SJCRH30 (cell line): ENCODE data around the gene KCTD21. TPM values are rescaled to one million over a fixed set of nuclear protein-coding genes. Genes with fewer than 3 reads are reported as not detected.
A peak's percentile ranks its signal among the peaks of the same experiment; 100 is the strongest.
"Not testable (repeated sequence)": the region's sequence is repeated elsewhere in the genome, so short reads cannot be mapped to it uniquely, and the experiment has no call there.

Experiments used
- DNase-seq, 2 experiments: peaks; one replicate each; pipeline ENCODE4 v3.0.0-alpha.2; 2015 to 2020
- H3K27ac ChIP-seq: fragments of 250-450 bp; sonication (Bioruptor Pico); 2 replicates; pipeline ENCODE4 v1.5.1; 2020; ENCODE audit warnings: mild to moderate bottlenecking, moderate library complexity
- H3K27me3 ChIP-seq: fragments of 250-450 bp; sonication (Bioruptor Pico); 2 replicates; pipeline ENCODE4 v1.5.1; 2020; ENCODE audit warnings: mild to moderate bottlenecking, moderate library complexity
- H3K36me3 ChIP-seq: fragments of 250-450 bp; sonication (Bioruptor Pico); 2 replicates; pipeline ENCODE4 v1.5.1; 2020; ENCODE audit warnings: mild to moderate bottlenecking, moderate library complexity
- H3K4me1 ChIP-seq: fragments of 250-450 bp; sonication (Bioruptor Pico); 2 replicates; pipeline ENCODE4 v1.5.1; 2020; ENCODE audit warnings: mild to moderate bottlenecking, moderate library complexity
- H3K4me3 ChIP-seq: fragments of 250-450 bp; sonication (Bioruptor Pico); 2 replicates; pipeline ENCODE4 v1.5.1; 2020; ENCODE audit warnings: mild to moderate bottlenecking, moderate library complexity
- H3K9me3 ChIP-seq: fragments of 250-450 bp; sonication (Bioruptor Pico); replicated peaks from 2 replicates; pipeline ENCODE4 v1.5.1; 2020; ENCODE audit warnings: mild to moderate bottlenecking, moderate library complexity
- total RNA-seq: library from RNA; depleted of rRNA; stranded (reverse); fragments of >200 nt; shearing (Covaris generic); gene quantifications from 2 replicates; pipeline ENCODE4 v1.2.3, GENCODE V29; 2014; rRNA removed

Gene KCTD21, protein sequence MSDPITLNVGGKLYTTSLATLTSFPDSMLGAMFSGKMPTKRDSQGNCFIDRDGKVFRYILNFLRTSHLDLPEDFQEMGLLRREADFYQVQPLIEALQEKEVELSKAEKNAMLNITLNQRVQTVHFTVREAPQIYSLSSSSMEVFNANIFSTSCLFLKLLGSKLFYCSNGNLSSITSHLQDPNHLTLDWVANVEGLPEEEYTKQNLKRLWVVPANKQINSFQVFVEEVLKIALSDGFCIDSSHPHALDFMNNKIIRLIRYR
- total RNA-seq: 2.2 TPM in 2 replicates

DNA sequence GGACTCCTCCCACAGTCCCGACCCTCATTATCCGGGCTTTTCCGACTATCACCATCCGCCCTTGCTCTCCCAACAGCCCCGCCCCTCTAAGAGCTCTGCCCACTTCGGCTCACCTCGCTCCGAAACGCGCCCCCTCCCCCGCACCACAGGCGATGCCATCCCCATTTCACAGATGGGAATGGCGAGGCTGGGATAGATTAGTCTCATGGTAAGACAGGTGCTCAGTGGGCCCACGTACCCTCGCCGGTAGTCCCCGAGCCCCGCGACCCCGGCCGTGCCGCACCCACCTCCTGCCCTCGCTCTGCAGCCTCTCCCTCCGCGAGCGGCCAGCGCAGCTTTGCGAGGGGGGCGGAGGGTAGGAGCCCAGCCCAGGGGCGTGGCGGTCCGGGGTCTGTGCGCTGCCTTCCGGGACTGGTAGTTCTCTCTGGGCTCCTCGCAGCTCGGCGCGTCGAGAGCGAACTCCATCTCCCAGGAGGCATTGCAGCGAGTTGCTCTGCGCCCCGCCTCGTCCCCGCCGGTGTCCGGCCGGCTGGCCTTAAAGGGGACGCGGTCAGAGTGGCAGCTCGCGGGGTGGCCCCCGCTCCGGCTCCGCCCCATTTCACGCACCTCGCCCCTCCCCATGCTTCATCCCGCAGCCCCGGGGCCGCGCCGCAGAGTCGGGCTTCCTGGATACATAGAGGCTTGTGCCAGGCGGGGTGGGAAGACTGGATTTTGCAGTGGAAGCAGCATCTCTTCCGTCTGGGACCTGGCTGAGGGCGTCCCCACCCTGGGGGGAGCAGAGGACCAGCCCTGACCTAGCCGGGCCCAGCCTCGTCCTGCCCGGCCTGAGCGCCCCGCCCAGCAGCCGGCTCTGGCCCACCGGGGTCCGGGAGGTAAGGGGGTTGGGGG lies at the start of gene KCTD21, which contains the start of gene USP35:
KCTD21 (minus strand) TSS at position 341 of the 888 bp plus-strand sequence. CDS start 14,072 bp downstream, outside the sequence.
USP35 (plus strand) TSS at position 634 of the 888 bp plus-strand sequence. CDS start 7,327 bp downstream, outside the sequence.
- Histone ChIP-seq H3K4me1 (peaks cover 12% of the 10 kb centered on the region), H3K27ac (no peak within 1 kb of the TSS; the same call in 1 of the 2 replicates), H3K27me3 (no peaks in the 10 kb centered on the region), H3K4me3 (peak within 1 kb of the TSS; percentile 78), H3K36me3 (no peaks in the 10 kb centered on the region), H3K9me3 (no peaks in the 10 kb centered on the region)
- DNase-seq: peak; percentile 97

DNA sequence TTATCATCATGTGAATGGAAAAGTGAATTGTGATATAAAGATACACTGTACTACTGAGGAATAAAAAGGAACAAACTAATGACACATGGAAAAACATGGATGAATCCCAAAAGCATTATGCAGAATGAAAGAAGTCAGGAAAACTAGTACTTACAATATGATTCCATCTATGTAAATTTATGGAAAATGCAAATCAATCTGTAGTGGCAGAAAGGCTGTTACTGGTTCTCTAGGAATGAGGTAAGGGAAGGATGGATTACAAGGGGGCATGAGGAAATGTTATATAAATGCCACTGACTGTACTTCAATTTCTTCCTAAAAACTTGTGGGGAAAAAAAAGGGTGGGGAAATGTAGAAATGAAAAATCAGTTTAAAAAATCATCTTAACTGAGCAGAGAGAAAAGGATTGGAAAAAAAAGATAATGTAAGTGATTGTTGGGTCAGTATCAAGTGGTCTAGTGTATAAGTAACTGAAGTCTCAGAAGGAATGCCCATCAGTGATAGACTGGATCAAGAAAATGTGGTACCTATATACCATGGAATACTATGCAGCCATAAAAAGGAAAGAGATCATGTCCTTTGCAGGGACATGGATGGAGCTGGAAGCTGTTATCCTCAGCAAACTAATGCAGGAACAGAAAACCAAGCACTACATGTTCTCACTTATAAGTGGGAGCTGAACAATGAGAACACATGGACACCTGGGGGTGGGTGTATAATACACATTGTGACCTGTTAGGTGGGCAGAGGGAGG lies 49.0 kb upstream of the KCTD21 start:
- no peaks in the 10 kb centered on the region for H3K36me3 ChIP-seq
- H3K4me1 ChIP-seq: no peaks in the 10 kb centered on the region
- no peaks in the 10 kb centered on the region for H3K27me3 ChIP-seq
- H3K27ac ChIP-seq: no peak overlapping the region
- H3K9me3 ChIP-seq: 0 out of 2 replicates have a peak, but pooled peaks cover 5% of the 10 kb centered on the region
- no peak for DNase-seq
- H3K4me3 ChIP-seq: no peak overlapping the region

DNA sequence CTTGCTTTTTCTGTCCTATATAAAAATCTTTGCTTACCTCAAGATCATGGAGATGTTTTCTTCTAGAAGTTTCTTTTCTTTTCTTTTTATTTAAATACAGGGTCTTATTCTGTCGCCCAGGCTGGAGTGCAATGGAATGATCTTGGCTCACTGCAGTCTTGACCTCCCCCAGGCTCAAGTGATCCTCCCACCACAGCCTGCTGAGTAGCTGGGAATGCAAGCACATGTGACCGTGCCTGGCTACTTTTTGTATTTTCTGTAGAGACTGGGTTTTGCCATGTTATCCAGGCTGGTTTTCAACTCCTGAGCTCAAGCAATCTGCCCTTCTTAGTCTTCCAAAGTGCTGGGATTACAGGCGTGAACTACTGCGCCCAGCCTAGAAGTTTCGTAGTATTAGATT lies 45.6 kb upstream of the KCTD21 start:
- Histone ChIP-seq H3K36me3 (no peaks in the 10 kb centered on the region), H3K9me3 (no peaks in the 10 kb centered on the region), H3K4me3 (no peak overlapping the region), H3K4me1 (no peaks in the 10 kb centered on the region), H3K27ac (no peak overlapping the region), H3K27me3 (no peaks in the 10 kb centered on the region)
- no peak for DNase-seq

DNA sequence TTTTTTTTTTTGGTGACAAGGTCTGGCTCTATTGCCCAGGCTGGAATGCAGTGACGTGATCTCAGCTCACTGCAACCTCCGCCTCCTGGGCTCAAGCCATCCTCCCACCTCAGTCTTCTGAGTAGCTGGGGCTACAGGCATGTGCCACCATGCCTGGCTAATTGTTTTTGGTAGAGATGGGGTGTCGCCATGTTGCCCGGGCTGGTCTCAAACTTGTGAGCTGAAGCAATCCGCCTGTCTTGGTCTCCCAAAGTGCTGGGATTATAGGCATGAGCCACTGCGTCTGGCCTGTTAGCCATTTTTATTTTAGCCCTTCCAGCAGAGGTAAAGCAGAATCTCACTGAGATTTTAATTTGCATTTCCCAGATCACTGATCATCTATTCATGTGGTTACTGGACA lies 44.6 kb upstream of the KCTD21 start:
- DNase-seq: not testable (repeated sequence)

DNA sequence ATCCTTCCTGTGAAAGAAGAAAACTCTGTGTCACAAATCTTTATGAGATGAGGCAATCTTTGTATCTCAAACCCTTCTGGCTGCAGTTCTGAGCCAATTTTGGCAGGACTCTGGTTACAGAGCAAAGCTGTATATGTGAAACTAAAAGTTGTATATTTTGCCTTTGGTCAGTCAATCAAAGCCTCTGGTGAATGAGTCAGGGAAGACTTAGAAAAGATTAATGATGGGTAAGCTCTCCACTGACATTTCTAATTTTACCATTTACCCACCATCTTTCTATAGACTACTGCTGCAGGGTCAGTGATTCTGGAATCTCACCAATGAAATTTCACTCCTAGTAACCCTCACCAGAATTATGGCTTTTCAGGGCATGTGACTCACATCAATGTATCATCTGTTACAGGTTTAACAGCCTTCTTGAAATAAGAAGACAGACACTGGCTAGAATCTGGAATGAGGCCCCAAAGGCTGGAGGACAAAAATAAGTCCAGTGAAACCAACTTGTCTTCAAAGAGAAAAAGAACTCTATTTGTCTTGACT lies 43.6 kb upstream of the KCTD21 start:
- Histone ChIP-seq H3K9me3 (no peaks in the 10 kb centered on the region), H3K4me1 (no peaks in the 10 kb centered on the region), H3K27me3 (no peaks in the 10 kb centered on the region), H3K4me3 (no peak overlapping the region), H3K27ac (no peak overlapping the region), H3K36me3 (no peaks in the 10 kb centered on the region)
- no peak for DNase-seq

More for the DNA sequence above, 44.6 kb upstream of the KCTD21 start:
- not testable (repeated sequence) for H3K27ac ChIP-seq, H3K36me3 ChIP-seq, H3K4me1 ChIP-seq, H3K4me3 ChIP-seq, H3K27me3 ChIP-seq, H3K9me3 ChIP-seq

DNA sequence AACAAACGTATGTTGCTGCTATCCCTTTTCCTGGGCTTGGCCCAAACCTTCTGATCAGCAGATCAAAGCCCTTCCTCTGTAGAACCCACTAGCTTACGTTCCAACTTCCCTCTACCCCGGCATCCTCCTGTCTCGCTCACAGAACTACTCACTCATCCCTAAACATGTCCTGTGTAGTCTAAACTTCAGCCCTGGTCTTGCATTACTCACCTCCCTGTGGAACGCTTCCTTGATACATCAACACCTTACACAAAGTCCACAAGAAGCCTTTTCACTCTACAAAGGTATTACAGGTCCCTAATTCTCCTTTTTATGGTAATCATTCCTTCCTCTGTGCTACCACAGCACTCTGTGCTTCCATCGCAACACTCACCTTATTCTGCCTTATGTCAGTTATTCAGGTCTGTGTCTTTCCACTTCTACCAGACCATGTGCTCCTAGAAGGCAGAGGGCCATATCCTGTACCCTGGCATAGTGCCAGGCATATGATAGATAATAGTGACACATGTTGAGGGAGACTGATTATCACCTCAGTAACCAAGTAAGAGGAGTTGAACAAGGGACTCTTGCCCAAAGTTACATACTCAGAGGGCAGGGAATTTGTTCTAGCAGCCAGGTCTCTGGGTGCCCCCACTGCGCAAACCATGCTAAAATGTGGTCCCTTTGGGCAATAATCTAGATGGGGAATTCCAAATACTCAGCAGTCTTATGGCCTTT lies 41.9 kb upstream of the KCTD21 start:
- no peaks in the 10 kb centered on the region for H3K4me1 ChIP-seq
- no peak overlapping the region for H3K27ac ChIP-seq
- H3K9me3 ChIP-seq: no peaks in the 10 kb centered on the region
- DNase-seq: peak in 1 of 2 experiments; percentile 19
- H3K36me3 ChIP-seq: no peaks in the 10 kb centered on the region
- no peak overlapping the region for H3K4me3 ChIP-seq
- H3K27me3 ChIP-seq: no peaks in the 10 kb centered on the region

DNA sequence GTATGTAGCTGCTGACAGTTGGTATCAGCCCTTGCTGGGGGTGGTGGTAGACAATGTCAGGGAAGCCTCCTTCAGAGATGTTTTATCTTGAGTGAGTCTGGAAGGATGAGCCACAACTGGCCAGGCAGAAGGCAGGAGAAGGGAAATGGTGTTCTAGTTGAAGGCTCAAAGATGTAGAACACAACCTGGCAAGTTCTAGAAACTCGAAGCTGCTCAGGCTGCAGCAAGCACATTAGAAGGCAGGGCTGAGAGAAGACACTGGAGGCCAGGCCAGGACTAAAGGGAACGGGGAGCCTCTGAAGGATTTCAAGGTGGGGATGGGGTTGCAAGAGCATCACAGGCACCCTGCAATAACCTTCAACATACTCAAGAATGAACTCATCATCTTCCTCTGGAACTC lies 40.7 kb upstream of the KCTD21 start:
- Histone ChIP-seq H3K27ac (no peak overlapping the region), H3K9me3 (no peaks in the 10 kb centered on the region)

DNA sequence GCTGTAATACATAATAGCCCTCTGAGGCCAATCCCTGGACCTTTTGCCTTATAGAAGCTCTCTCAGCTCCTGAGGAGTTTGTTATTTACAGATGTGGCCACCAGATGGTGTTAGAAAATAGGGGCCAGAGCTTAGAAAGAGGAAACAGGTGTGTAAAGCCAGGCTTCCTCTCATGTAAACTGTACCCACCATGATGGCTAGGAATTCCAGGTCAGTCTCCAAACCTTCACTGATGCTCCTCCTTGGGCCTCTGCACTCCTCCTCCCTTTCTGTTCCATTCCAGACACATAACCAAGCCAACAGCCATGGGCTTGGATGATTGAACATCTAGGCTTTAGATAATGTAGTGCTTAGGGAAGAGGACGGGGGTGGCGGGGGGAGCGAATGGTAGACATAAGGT lies 40.0 kb upstream of the KCTD21 start:
- no peaks in the 10 kb centered on the region for H3K4me1 ChIP-seq
- no peak overlapping the region for H3K27ac ChIP-seq
- no peak overlapping the region for H3K4me3 ChIP-seq
- H3K9me3 ChIP-seq: no peaks in the 10 kb centered on the region
- H3K27me3 ChIP-seq: no peaks in the 10 kb centered on the region
- no peaks in the 10 kb centered on the region for H3K36me3 ChIP-seq
- DNase-seq: peak; percentile 47 to 81

More for the DNA sequence above, 40.7 kb upstream of the KCTD21 start:
- Histone ChIP-seq H3K4me1 (no peaks in the 10 kb centered on the region), H3K27me3 (no peaks in the 10 kb centered on the region), H3K36me3 (no peaks in the 10 kb centered on the region), H3K4me3 (no peak overlapping the region)
- DNase-seq: no peak

DNA sequence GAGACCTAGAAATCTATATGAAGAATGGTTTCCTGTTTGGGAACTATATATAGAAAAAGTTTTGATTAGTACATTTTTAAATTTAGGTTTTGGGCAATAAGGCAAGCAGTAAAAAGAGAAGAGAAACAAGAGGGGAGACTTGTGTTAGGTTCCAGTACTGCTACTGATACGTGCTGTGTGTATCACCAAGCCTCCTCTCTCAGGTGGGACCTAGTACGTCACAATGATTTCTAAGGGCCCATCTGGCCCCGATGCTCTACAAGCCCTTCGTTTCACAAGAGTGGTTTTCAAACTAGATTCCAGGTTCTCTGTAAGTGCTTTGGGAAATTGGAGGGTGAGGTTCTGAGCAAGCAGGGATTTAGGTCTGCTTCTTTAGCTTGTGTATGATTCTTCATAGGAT lies 39.5 kb upstream of the KCTD21 start:
- Histone ChIP-seq H3K4me1 (no peaks in the 10 kb centered on the region), H3K27ac (no peak overlapping the region), H3K4me3 (no peak overlapping the region), H3K27me3 (no peaks in the 10 kb centered on the region), H3K9me3 (no peaks in the 10 kb centered on the region), H3K36me3 (no peaks in the 10 kb centered on the region)
- DNase-seq: no peak

DNA sequence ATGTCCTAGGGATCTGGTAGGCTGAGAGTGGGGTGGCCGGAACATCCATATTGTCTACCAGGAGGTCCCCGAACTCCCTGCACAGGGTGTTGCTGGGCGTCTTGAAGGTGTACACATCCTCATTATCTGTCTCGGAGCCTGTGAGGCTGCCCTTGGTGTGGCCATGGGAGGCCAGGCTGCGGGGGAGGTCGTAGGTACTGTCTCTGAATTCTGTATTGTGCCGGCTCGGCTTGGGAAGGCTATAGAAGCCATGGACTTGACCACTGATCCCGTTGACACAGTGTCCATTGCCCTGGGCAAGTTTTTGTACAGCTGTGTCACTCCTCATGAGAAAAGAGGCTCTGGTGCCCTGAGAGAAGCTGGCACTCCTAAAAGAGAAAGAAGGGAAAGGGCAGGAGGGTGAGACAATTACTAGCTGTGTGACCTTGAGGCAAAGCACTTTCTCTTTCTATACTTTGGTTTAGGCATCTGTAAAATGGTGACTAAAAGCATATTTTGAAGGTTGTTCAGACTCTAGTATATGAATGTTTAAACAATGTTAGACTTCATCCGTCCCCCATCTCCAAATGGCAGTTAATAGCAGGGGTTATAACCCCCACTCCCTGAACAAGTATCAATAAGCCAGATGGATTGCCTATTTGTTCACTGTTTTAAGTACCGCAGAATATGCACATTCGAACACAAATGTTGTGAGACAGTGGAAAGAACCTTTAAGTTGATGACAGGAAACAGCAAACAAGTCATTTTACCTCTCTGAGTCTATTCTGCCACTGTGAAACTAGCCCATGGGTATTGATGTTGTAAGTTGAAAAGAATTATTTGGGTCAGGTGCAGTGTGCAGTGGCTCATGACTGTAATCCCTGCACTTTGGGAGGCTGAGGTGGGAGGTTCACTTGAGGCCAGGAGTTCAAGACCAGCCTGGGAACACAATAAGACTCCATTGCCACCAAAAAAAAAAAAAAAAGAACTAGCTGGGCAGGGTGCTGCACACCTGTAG lies 38.6 kb upstream of the KCTD21 start:
- Histone ChIP-seq H3K36me3 (no peaks in the 10 kb centered on the region), H3K27ac (no peak overlapping the region), H3K4me3 (no peak overlapping the region), H3K4me1 (no peaks in the 10 kb centered on the region), H3K27me3 (no peaks in the 10 kb centered on the region), H3K9me3 (no peaks in the 10 kb centered on the region)
- DNase-seq: no peak

DNA sequence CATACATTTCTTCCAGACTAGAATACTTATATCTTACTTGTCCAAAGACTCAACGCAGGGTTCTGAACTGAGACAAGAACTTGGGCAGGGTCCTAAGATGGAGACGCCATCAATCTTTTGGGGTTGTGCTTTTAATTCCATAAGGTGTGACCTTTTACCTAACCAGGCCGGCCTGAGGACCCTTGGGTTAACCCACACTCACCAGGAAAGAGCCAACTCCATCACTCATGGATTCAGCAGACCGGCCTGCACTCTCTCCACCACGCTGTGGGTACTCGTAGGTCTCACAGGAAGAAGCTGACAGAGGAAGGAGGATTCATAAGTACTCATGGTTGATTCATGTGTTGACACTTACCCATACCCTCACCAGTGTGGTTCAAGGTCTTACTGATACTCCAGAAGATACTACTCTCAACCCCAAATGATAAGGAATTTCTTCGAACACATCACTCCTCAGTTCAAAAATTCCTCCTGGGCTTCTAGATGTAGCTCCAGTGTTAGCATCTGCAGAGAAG lies 36.5 kb upstream of the KCTD21 start:
- H3K36me3 ChIP-seq: no peaks in the 10 kb centered on the region
- no peaks in the 10 kb centered on the region for H3K4me1 ChIP-seq
- no peak for DNase-seq
- no peaks in the 10 kb centered on the region for H3K27me3 ChIP-seq
- H3K4me3 ChIP-seq: no peak overlapping the region
- H3K27ac ChIP-seq: no peak overlapping the region
- H3K9me3 ChIP-seq: no peaks in the 10 kb centered on the region

DNA sequence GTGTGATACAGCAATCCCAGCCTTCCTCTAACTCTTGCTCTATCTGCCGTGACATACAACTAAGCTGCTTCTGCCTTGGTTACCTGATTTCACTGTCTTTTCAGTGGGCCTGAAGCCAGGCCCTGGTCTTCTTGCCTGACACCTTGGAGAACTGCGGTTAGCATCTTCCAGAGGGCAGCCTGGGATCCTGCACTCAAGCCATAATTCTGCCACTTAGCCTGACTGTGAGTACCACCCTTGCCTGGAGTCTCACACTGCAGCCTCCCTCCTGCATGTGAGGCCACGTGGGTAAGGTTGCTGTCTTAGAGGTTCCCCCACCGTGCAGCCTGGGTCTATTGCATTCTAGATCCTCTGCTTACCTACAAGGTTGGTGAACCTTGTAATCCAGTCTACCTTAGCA lies 36.1 kb upstream of the KCTD21 start:
- H3K36me3 ChIP-seq: no peaks in the 10 kb centered on the region
- DNase-seq: no peak

More for the DNA sequence above, 36.1 kb upstream of the KCTD21 start:
- H3K27me3 ChIP-seq: no peaks in the 10 kb centered on the region
- H3K4me1 ChIP-seq: no peaks in the 10 kb centered on the region
- H3K4me3 ChIP-seq: no peak overlapping the region
- no peak overlapping the region for H3K27ac ChIP-seq
- H3K9me3 ChIP-seq: no peaks in the 10 kb centered on the region
